Mucosa of gallbladder (tissue), 1 donor: ENCODE measurements around the gene GNAQ. TPM values are rescaled to one million over a fixed set of nuclear protein-coding genes. Genes with fewer than 3 reads are reported as not detected.

ENCODE experiments used
- DNase-seq: peaks from one replicate; pipeline ENCODE4 v3.0.0-alpha.2; 2020; ENCODE audit warnings: low spot score
- total RNA-seq: library from RNA; stranded (reverse); gene quantifications from one replicate; pipeline ENCODE4 v1.2.1, GENCODE V29; 2021
- donor health status: DM: no; HTN: no; CAD: no.

Gene GNAQ
- total RNA-seq, 1 donor from 2014 or later, result 83.6 TPM

DNA sequence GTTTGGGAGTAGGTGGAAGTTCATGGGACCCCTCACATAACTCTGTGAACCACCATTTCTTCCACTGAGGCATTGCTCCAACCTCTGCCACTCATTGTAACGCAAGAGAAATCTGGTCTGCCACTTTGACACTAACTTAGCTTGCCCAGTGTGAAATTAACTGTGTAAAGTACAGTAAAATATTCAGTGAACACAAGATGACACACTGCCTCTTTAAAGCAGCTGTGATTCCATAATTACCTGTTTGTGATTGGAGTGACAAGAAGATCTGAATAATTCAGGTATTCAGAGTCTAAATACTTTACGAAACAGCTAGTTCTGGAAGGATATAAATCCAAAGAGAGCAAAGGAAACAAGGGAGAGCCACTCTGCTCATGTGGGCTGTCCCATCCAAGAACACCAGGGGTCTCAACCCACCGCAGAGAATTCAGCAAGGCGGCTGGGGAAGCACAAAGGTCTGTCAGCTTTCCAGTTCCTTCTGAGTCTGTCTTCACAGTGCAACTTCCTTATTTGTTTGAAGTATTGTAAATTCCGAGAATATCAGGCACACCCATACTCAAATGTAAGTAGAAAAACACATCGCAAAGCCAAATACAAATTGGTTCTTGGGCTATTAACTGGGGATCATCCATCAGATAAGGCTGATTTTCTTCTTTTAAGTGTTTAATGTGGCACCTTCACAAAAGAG, 86.9 kb downstream of the GNAQ start:
- DNase-seq, result no peak

GRCh38 chr9:77943057-77943456, 88.6 kb downstream of the GNAQ start:
- DNase-seq, result no peak

GRCh38 chr9:77939149-77939668, 92.4 kb downstream of the GNAQ start:
- no peak for DNase-seq

- no peak for DNase-seq
Measured at GRCh38 chr9:77938163-77938562, 93.4 kb downstream of the GNAQ start.

DNA sequence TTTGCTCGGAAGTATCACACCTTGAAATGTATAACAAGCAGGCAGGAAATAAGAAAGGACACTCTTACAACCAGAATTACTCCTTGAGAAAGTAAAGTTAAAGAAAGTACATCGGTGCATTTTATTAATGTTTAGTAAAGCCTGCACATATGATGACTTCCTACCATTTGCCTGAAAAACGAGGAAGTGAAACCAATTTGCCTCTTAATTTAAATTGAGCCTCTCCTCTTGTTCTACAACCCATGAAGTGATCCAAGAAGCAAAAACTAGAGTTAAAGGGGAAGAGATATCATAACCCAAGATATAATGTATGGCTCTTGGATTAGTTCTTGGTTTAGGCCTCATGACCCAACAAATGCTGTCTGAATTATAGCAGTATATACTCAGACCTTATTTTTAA, 95.6 kb downstream of the GNAQ start:
- no peak for DNase-seq

DNA sequence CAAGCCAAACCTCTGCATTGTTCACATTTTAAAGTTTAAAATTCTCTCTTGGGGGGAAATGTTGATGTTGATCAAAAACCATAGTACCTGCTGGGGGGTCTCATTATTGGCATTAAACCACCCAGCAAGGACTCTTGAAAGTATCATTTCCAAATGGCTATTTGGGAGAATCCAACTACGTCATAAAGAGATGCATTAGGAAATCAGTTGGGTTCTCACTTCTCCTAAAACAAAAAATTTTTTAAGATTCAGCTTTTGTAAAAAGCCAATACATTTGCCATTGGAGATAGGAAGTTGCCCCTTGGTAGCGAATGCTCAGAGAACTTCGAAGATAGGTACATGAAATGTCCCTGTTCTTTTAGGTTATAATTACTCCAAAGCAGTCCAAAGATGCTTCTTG, 96.4 kb downstream of the GNAQ start:
- DNase-seq, result no peak

DNA sequence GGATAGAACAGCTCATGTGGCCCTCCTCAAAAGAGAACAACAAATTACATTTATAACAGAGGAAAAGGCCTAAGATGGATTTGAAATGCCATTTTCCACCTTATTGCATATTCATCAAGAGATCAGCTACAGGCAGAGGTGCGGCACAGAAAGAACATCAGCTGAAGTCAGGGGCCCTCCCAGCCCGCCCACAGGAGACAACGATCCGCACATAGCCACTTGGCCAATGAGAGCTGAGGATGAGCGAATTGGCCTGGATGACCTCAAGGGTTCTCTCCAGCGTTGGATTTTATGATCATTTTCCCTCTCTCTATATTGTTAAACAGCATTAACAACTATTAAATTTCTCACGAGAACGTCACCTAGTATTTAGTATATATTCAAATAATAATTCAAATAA, 97.6 kb downstream of the GNAQ start:
- DNase-seq, result no peak

DNA sequence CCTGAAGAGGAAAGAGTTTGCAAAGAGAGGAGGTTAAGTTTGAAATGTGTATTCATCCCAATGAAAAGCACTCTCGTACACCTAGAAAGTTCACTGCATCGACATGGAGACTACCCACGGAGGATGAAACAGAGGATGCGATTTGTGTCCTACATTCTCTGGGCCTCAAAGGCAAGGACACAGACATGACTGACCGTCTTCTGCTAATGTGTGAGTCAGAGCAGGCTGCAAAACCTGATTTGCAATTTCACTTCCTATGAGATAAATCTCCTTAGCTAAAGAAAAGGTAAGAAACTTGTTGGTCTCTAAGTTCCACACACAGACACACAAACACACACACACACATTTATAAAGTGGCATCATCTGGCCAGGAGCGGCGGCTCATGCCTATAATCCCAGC, 98.6 kb downstream of the GNAQ start:
- DNase-seq, result no peak

- no peak for DNase-seq
Measured at GRCh38 chr9:77929942-77930341, 101.7 kb downstream of the GNAQ start.

DNA sequence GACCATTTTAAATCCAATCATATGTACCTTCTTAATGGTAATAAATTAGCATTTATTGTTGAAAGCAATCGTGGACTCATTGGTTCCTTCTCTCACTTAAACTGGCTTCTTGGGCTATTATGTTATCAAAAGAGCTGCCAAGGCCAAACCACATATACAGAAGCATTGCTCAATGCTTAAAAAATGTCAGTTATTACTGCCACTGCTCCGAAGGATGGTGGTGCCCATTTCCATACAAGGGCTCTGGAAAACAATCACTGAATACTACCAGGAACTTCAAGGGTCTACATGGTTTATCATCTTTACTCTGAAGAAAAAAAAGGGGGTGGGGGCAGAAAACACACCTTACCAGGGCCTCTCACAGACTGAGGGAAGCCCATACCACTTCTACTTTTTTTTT, 104.3 kb downstream of the GNAQ start:
- DNase-seq, result no peak

GRCh38 chr9:77926371-77926878, 105.2 kb downstream of the GNAQ start:
- DNase-seq, result no peak

DNA sequence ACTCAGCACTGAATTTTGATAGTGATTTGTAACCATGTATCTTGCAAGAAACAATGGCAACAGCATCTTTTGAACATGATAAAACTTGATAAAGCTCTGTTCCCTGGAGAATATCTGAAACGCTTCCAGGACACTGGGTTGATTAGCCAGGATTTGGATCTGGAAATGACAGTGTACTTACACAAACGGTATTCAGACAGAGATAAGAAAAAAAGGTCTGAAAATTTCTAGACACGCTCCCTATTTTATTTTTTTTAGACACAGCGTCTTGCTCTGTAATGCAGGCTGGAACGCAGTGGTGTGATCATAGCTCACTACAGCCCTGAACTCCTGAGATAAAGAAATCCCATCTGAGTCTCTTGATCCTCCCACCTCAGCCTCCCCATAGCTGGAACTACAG, 109.0 kb downstream of the GNAQ start:
- no peak for DNase-seq

DNA sequence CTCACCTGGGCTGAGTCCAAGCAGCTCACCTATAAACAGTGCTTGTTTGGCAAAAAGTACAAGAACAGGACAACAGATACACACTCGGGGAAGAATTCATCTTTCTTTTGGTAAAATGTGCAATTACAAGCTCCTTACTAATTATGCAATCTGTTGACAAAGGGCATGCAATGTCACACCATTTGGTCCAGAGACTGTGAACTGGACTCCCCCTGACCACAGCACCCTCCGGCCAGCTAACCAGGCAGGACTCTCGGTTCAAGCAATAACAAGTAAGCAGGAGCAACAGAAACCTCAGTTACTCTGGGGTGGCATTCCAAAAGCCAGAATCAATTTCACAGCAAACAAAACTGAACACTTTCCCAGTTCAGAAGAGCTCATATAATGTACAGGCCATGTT, 113.8 kb downstream of the GNAQ start:
- DNase-seq, result no peak

DNA sequence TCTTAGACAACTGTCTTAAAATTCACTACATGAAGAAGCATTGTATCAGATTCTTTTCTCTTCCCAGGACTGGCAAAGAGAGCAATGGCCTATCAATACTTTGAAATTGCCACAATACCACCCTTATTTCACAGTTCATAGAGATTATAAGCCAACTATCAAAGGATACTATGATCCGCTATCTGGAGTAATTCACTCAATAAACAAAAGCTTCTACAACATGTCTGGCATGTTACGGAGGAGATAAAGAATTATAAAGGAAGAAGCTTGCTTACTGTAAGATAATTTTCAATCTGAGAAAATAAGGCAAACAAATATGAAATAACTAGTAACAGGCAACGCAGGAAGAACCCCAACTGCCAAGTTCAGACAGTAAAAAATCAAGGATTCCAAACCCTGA, 114.8 kb downstream of the GNAQ start:
- DNase-seq, result no peak

- no peak for DNase-seq
Measured at GRCh38 chr9:77916410-77916819, 115.2 kb downstream of the GNAQ start.

DNA sequence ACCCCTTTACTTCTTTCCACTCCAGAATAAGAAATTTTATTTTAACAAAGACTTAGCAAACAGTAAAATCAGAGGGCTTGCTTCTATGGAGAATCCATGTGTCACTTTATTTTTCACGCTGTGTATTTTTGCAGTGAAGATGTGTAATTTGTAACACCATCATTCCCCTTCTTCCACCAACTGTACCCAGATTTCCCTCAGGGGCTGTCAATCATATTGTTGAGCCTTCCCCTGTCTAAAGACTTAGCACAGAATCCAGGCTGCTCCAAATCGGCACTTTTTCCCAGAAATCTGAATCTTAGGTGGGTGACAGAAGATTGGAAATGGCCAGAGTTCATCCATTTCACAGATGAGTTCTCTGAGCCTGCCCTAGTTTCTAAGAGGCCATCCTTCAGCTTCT, 115.9 kb downstream of the GNAQ start:
- DNase-seq, result no peak

DNA sequence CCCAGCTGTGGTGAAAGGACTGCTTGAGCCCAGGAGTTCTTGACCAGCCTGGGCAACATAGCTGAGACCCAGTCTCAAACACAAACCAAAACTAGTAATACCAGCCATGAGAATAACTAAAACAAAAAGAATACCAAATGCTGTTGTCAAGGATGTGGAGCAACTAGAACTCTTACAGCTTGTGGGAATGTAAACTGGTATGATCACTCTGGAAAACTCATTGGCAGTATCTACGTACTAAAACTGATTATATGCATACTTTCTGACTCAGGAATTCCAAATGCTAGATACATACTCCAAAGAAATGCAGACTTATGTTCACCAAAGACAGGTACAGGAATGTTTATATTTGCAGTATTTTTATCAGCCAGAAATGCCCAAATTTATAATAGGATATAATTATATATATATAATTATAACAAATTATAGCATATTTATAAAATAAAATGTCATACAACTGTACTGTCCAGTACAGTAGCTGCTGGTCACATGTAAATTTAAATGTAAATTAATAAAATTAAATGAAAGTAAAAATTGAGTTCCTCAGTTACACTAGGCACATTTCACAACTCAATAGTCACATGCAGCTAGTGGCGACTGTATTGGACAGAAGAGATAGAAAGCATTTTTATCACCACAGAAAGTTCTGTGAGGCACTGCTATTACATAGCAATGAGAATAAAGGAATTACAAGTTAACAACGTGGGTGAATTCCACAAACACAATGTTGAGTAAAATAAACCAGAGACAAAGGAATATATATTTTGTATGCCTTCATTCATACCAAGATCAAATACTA, 118.5 kb downstream of the GNAQ start:
- DNase-seq, result no peak

- no peak for DNase-seq
Measured at GRCh38 chr9:77911928-77912327, 119.7 kb downstream of the GNAQ start.

GRCh38 chr9:77910194-77910621, 121.4 kb downstream of the GNAQ start:
- DNase-seq, result no peak

GRCh38 chr9:77909306-77909705, 122.3 kb downstream of the GNAQ start:
- DNase-seq, result no peak

DNA sequence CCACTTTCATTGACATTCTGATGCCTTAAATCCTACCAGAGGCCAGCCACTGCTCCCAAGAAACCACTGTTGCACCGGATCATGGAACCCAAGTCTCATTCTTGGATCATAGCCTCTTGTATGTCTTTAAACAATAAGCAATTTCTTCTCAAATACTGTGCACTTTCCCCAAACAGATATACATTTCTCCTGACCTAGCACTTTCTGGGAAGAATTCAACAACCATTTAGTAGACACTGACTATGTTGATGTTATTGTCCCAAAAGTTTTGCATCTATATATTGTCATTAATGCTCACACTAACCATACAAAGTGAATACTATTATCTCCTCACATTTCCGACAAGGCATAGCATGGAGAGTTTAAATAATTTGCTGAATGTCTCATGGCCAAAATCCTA, 123.3 kb downstream of the GNAQ start:
- DNase-seq, result no peak

GRCh38 chr9:77907585-77907984, 124.0 kb downstream of the GNAQ start:
- DNase-seq, result no peak

GRCh38 chr9:77906991-77907390, 124.6 kb downstream of the GNAQ start:
- DNase-seq, result no peak
